Natural killer cell (primary cell): ENCODE measurements around the gene IL1A. TPM values are rescaled to one million over a fixed set of nuclear protein-coding genes. Genes with fewer than 3 reads are reported as not detected.

Experiments used
- ATAC-seq, 3 donors: fragments of 150-1000 bp in 2 of 3; fragments of 200-7000 bp in 1 of 3; cut with Tn5 transposase; 1 replicate in 1 of 3; 2 replicates in 2 of 3; pipeline ENCODE4 v1.10.0; 2021; ENCODE audit warnings: mild to moderate bottlenecking in 2 of 3, moderate library complexity in 2 of 3
- DNase-seq, 2 donors: peaks; one replicate each; pipeline versions ENCODE4 v3.0.0 to v3.0.0-alpha.2; 2013 to 2021; ENCODE audit warnings: mixed read lengths in 1 of 2
- H3K27ac ChIP-seq: one replicate; pipeline ENCODE4 v1.5.1; 2013; ENCODE audit warnings: mild to moderate bottlenecking, low read length
- H3K27me3 ChIP-seq: one replicate; pipeline ENCODE4 v1.6.1; 2013; ENCODE audit warnings: low read length; ENCODE audit not compliant: control insufficient read depth, insufficient read depth
- H3K36me3 ChIP-seq: one replicate; pipeline ENCODE4 v1.6.1; 2013; ENCODE audit warnings: low read length; ENCODE audit not compliant: control insufficient read depth, insufficient read depth
- H3K4me1 ChIP-seq: one replicate; pipeline ENCODE4 v1.6.1; 2013; ENCODE audit warnings: low read length; ENCODE audit not compliant: control insufficient read depth, insufficient read depth
- H3K4me3 ChIP-seq: one replicate; pipeline ENCODE4 v1.5.1; 2013; ENCODE audit warnings: low read length
- H3K9me3 ChIP-seq: one replicate; pipeline ENCODE4 v1.6.1; 2013; ENCODE audit warnings: low read length; ENCODE audit not compliant: control insufficient read depth, insufficient read depth
- H3K27ac Mint-ChIP-seq, 2 donors: one replicate each; pipeline ENCODE4 v1.8.0; 2022; ENCODE audit warnings: mild to moderate bottlenecking in 2 of 2, mixed read lengths in 2 of 2, moderate library complexity in 1 of 2
- H3K27me3 Mint-ChIP-seq, 2 donors: one replicate each; pipeline ENCODE4 v1.8.0; 2022; ENCODE audit warnings: low read depth in 2 of 2, mixed read lengths in 2 of 2
- H3K36me3 Mint-ChIP-seq: one replicate; pipeline ENCODE4 v1.8.0; 2022; ENCODE audit warnings: mixed read lengths
- H3K4me1 Mint-ChIP-seq, 2 donors: one replicate each; pipeline ENCODE4 v1.8.0; 2022; ENCODE audit warnings: mixed read lengths in 2 of 2
- H3K4me3 Mint-ChIP-seq: one replicate; pipeline ENCODE4 v1.8.0; 2022; ENCODE audit warnings: mild to moderate bottlenecking, moderate library complexity, mixed read lengths
- H3K9me3 Mint-ChIP-seq, 2 donors: one replicate each; pipeline ENCODE4 v1.8.0; 2022; ENCODE audit warnings: mixed read lengths in 2 of 2
- CTCF ChIP-seq: fragments of 200-600 bp; IDR thresholded peaks from one replicate; pipeline ENCODE4 v1.8.0; 2022; ENCODE audit warnings: antibody characterized with exemption
- WGBS: methylation state at CpG from one replicate; pipeline ENCODE4 v1.1.7; 2013; ENCODE audit warnings: missing lambda C conversion rate; ENCODE audit not compliant: insufficient coverage; 5-methylcytosine and 5-hydroxymethylcytosine counted together
- intact Hi-C: fragments of 100-400 bp; cut with micrococcal nuclease; formaldehyde crosslinking; loops from one replicate; pipeline ENCODE4 v1.14.2; 2022
- total RNA-seq, 4 donors: library from RNA; stranded (reverse); fragments of 120-200 nt in 1 of 4; gene quantifications; one replicate each; pipeline versions ENCODE4 v1.2.3 to v1.2.4, GENCODE V29; 2013 to 2022

IL1A gene
- total RNA-seq, 3 donors from 2014 or later (not counting 1 experiment from before 2014, with no cell fraction given): 0.45 to 1.6 TPM; not detected in 1

GRCh38 chr2:112777036-112777435, 7.3 kb downstream of the IL1A start:
- H3K4me3 Mint-ChIP-seq: peak overlapping the region; percentile 76

GRCh38 chr2:112776113-112776512, 8.2 kb downstream of the IL1A start:
- DNase-seq (no peak), ATAC-seq (no peak)
- Histone ChIP-seq H3K27me3 (no peaks in the 10 kb centered on the region), H3K9me3 (no peaks in the 10 kb centered on the region), H3K4me3 (no peak overlapping the region), H3K4me1 (peaks cover 10% of the 10 kb centered on the region), H3K27ac (no peak overlapping the region), H3K36me3 (no peaks in the 10 kb centered on the region)
- intact Hi-C loops: no loop called here
- no peaks in the 10 kb centered on the region for H3K27me3 Mint-ChIP-seq
- peak overlapping the region; percentile 11 to 23 for H3K27ac Mint-ChIP-seq
- peaks cover 19 to 20% of the 10 kb centered on the region in 2 donors for H3K4me1 Mint-ChIP-seq
- no peak overlapping the region for H3K4me3 Mint-ChIP-seq
- no CpG with 5 or more reads among the region's 3 CpGs for WGBS
- H3K36me3 Mint-ChIP-seq: no peaks in the 10 kb centered on the region
- no peak for TF ChIP-seq CTCF
- H3K9me3 Mint-ChIP-seq: no peaks in the 10 kb centered on the region

More at GRCh38 chr2:112777036-112777435, 7.3 kb downstream of the IL1A start:
- Mint-ChIP-seq H3K27ac (peak overlapping the region; percentile 67 to 80), H3K4me1 (peaks cover 27 to 28% of the 10 kb centered on the region in 2 donors), H3K9me3 (no peaks in the 10 kb centered on the region), H3K36me3 (no peaks in the 10 kb centered on the region), H3K27me3 (no peaks in the 10 kb centered on the region)
- no peak for TF ChIP-seq CTCF
- Histone ChIP-seq H3K4me3 (no peak overlapping the region), H3K27ac (no peak overlapping the region), H3K4me1 (peaks cover 10% of the 10 kb centered on the region), H3K36me3 (no peaks in the 10 kb centered on the region), H3K9me3 (no peaks in the 10 kb centered on the region), H3K27me3 (no peaks in the 10 kb centered on the region)
- intact Hi-C loops: no loop called here
- peak in 1 of 3 donors; percentile 18 for ATAC-seq
- no peak for DNase-seq

- Histone ChIP-seq H3K4me3 (no peak overlapping the region), H3K27ac (no peak overlapping the region), H3K27me3 (no peaks in the 10 kb centered on the region), H3K4me1 (peaks cover 10% of the 10 kb centered on the region), H3K9me3 (no peaks in the 10 kb centered on the region), H3K36me3 (no peaks in the 10 kb centered on the region)
- H3K4me3 Mint-ChIP-seq: no peak overlapping the region
- TF ChIP-seq CTCF: no peak
- H3K27me3 Mint-ChIP-seq: no peaks in the 10 kb centered on the region
- WGBS: 97% methylated on average over 3 of the region's 3 CpGs
- peaks cover 19 to 20% of the 10 kb centered on the region in 2 donors for H3K4me1 Mint-ChIP-seq
- peak overlapping the region; percentile 11 to 62 for H3K27ac Mint-ChIP-seq
- no peaks in the 10 kb centered on the region for H3K9me3 Mint-ChIP-seq
- no peaks in the 10 kb centered on the region for H3K36me3 Mint-ChIP-seq
- DNase-seq (no peak), ATAC-seq (no peak)
- intact Hi-C loops: no loop called here
Measured at GRCh38 chr2:112774536-112775285, 9.6 kb downstream of the IL1A start.

GRCh38 chr2:112773556-112773955, 10.7 kb downstream of the IL1A start:
- Mint-ChIP-seq H3K27ac (no peak overlapping the region), H3K36me3 (no peaks in the 10 kb centered on the region), H3K4me3 (no peak overlapping the region), H3K9me3 (no peaks in the 10 kb centered on the region), H3K4me1 (peaks cover 25 to 26% of the 10 kb centered on the region in 2 donors), H3K27me3 (no peaks in the 10 kb centered on the region)
- Histone ChIP-seq H3K27me3 (no peaks in the 10 kb centered on the region), H3K4me1 (peaks cover 10% of the 10 kb centered on the region), H3K36me3 (no peaks in the 10 kb centered on the region), H3K27ac (no peak overlapping the region), H3K9me3 (no peaks in the 10 kb centered on the region), H3K4me3 (no peak overlapping the region)
- ATAC-seq (no peak), DNase-seq (no peak)
- intact Hi-C loops: no loop called here
- 100% methylated on average over 1 of the region's 2 CpGs for WGBS
- no peak for TF ChIP-seq CTCF
